Upper lobe of right lung (tissue), 1 donor: Measurements from ENCODE around the gene CYP4F12. TPM values are rescaled to one million over a fixed set of nuclear protein-coding genes. Genes with fewer than 3 reads are reported as not detected.
A peak's percentile ranks its signal among the peaks of the same experiment; 100 is the strongest.

Source experiments
- ATAC-seq: fragments of 200-7000 bp; cut with Tn5 transposase; one replicate; pipeline ENCODE4 v1.9.1; 2020; ENCODE audit warnings: mild to moderate bottlenecking, moderate library complexity
- DNase-seq: peaks from one replicate; pipeline ENCODE4 v3.0.0-alpha.2; 2020
- H3K27ac ChIP-seq: fragments of 200-600 bp; one replicate; pipeline ENCODE4 v1.8.0; 2022
- H3K27me3 ChIP-seq: fragments of 200-600 bp; one replicate; pipeline ENCODE4 v1.8.0; 2022; ENCODE audit warnings: mild to moderate bottlenecking
- H3K36me3 ChIP-seq: fragments of 200-600 bp; one replicate; pipeline ENCODE4 v1.8.0; 2022
- H3K4me1 ChIP-seq: fragments of 200-600 bp; one replicate; pipeline ENCODE4 v1.8.0; 2022
- H3K4me3 ChIP-seq: fragments of 200-600 bp; one replicate; pipeline ENCODE4 v1.8.0; 2022; ENCODE audit warnings: mild to moderate bottlenecking
- H3K9me3 ChIP-seq: fragments of 200-600 bp; one replicate; pipeline ENCODE4 v1.8.0; 2022
- CTCF ChIP-seq: fragments of 200-600 bp; IDR thresholded peaks from one replicate; pipeline ENCODE4 v1.8.0; 2022; ENCODE audit warnings: antibody characterized with exemption
- intact Hi-C: fragments of 100-400 bp; cut with DNase I; formaldehyde crosslinking; loops from one replicate; pipeline ENCODE4 v1.11.0; 2022
- long read RNA-seq: library from polyadenylated mRNA; unstranded; transcript quantifications from one replicate; pipeline ENCODE4 v2.0.0, GENCODE V29; 2021
- total RNA-seq: library from RNA; stranded (reverse); fragmentation: NEBNext Ultra II Directional; extraction: Animal tissue kit (Norgen Biotek cat#: 25700); gene quantifications from one replicate; pipeline ENCODE4 v1.2.1, GENCODE V29; 2021
- donor health status: DM: no; HTN: yes; CAD: no; lungs with severe emphysema.

CYP4F12 gene
- total RNA-seq: 3.7 TPM
- long read RNA-seq: 0 reads

DNA sequence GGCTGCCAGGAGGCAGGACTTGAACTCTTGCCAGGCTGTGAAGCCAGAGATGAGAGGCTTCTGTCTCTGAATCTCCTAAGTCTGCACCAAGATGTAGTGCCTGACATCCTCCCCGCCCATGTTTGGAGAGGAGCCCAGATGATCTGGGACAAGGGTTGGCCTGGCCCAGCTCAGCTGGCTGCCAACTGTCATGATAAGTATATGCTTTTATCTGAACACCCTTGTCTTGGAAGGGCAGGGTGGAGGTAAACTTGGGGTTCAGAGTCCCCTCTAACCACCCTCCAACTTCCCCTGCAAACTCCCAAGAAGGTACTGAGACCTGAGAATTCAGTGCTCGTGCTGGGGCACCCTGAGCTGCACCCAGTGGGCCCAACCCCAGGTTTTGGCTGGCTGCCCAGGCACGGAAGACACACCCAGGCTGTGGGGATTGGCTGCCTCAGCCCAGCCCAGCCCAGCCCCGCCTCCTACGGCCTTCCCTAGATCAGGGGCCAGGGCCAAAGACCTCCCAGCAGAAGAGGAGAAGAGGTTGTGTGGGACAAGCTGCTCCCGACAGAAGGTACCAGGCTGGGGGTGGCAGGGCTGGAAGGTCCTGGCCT is at the start of gene CYP4F12:
CYP4F12 (plus strand) TSS at position 508 of the 596 bp plus-strand sequence. CDS start 443 bp downstream, outside the sequence.
- peak; percentile 82 for ATAC-seq
- DNase-seq: peak; percentile 82

DNA sequence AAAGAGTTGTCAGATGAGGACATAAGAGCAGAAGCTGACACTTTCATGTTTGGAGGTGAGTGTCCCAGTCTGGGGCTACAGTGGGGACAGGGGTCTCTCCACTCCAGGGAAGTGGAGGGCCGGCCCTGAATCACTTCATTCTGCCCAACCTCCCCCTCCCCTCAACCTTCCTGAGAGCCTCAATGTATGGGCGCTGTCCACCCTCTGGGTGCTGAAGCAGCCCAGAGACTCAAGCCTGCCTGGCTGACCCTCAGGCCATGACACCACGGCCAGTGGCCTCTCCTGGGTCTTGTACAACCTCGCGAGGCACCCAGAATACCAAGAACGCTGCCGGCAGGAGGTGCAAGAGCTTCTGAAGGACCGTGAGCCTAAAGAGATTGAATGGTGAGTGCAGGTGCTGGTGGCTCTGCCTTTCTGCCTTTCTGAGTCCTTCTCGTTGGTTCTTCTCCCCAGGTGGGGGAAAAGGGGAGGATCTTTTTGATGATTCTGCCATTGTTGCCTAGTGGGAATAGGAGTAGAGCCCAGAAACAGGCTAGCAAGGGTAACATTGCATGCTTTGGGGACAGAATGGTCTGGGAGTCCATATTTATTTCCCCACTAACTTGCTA is 49.1 kb upstream of the CYP4F12 start:
- H3K4me3 ChIP-seq: no peak overlapping the region
- intact Hi-C loops: loop anchor here (10.0 kb wide), 1 partner anchor 561 kb away; the partner anchor contains the start of gene FAM32A
- H3K27me3 ChIP-seq: peaks cover 6% of the 10 kb centered on the region
- DNase-seq (no peak), ATAC-seq (no peak)
- H3K27ac ChIP-seq: no peak overlapping the region
- TF ChIP-seq CTCF: no peak
- no peaks in the 10 kb centered on the region for H3K36me3 ChIP-seq
- H3K9me3 ChIP-seq: no peaks in the 10 kb centered on the region
- no peaks in the 10 kb centered on the region for H3K4me1 ChIP-seq

More for the DNA sequence above, at the start of gene CYP4F12:
- Histone ChIP-seq H3K9me3 (no peaks in the 10 kb centered on the region), H3K4me3 (no peak within 1 kb of the TSS), H3K4me1 (peaks cover 3% of the 10 kb centered on the region), H3K27me3 (no peaks in the 10 kb centered on the region), H3K36me3 (no peaks in the 10 kb centered on the region), H3K27ac (no peak within 1 kb of the TSS)
- TF ChIP-seq CTCF: no peak
- intact Hi-C loops: no loop called here

GRCh38 chr19:15628236-15629002 is 44.5 kb upstream of the CYP4F12 start:
- H3K4me1 ChIP-seq: no peaks in the 10 kb centered on the region
- H3K4me3 ChIP-seq: no peak overlapping the region
- H3K27me3 ChIP-seq: no peaks in the 10 kb centered on the region
- no peaks in the 10 kb centered on the region for H3K36me3 ChIP-seq
- DNase-seq (no peak), ATAC-seq (no peak)
- intact Hi-C loops: loop anchor here (10.0 kb wide), 1 partner anchor 556 kb away; the partner anchor contains the start of gene FAM32A
- H3K27ac ChIP-seq: no peak overlapping the region
- H3K9me3 ChIP-seq: no peaks in the 10 kb centered on the region
- TF ChIP-seq CTCF: no peak

DNA sequence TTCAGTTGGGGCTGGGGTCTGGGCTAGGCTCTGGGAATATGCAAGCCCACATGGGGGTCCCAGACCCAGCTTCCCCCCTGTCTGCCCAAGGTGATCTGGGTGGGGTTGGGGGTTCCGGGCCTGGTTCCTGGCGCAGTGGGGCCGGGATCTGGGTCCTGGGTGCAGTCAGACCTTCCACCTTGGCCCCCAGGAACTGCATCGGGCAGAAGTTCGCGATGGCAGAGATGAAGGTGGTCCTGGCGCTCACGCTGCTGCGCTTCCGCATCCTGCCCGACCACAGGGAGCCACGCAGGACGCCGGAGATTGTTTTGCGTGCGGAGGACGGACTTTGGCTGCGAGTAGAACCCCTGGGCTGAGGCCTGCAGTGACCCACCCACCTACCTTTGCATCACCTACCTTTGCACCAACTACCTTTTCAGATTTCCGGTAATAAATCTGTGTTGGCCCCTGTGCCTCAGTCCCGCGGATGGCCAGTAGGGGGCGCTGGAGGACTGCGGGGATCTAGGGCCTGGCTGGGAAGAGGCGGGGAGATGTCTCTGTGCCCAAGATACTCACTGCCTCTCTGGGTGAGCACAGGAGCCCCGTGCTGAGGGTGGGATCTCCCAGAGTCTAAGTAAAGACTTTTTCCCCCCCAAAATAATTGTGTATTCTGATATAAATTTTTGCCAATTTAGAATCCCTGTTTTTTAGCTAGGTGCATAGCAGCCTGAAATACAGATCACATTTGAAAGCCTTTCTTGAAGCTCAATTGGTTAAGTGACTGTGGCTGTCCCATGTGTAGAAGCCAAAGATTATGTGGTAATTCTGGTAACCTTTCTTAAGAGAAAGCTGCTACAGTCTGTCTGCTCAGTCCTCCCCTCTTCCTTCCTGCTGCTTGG is 43.6 kb upstream of the CYP4F12 start:
- Histone ChIP-seq H3K36me3 (no peaks in the 10 kb centered on the region), H3K27me3 (no peaks in the 10 kb centered on the region), H3K4me1 (no peaks in the 10 kb centered on the region), H3K9me3 (no peaks in the 10 kb centered on the region), H3K27ac (no peak overlapping the region), H3K4me3 (no peak overlapping the region)
- ATAC-seq (peak; percentile 98), DNase-seq (peak; percentile 91)
- TF ChIP-seq CTCF: peak; percentile 95
- intact Hi-C loops: loop anchor here (10.0 kb wide), 1 partner anchor 556 kb away; the partner anchor contains the start of gene FAM32A

DNA sequence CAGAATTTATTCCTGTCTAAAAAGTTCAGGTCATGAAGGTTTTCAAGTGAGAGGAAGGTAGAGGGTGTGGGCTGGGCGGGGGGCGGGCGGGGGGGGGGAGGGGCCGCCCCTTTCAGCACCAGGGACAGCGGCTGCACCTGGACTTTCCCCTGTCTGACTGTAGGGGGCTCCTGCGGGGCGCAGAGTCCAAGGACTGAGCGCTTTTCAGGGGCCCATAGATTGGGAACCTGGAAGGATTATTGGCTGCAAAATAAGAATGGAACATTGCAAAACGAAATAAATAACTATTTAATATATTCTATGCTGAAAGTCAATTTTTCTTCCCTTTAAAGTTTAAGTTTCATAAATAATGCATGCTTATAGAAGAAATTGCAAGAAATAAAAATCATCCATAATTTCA is 41.1 kb upstream of the CYP4F12 start:
- no peaks in the 10 kb centered on the region for H3K4me1 ChIP-seq
- DNase-seq (no peak), ATAC-seq (peak; percentile 29)
- intact Hi-C loops: loop anchor here (10.0 kb wide), 1 partner anchor 233 kb away; no protein-coding TSS in a partner anchor
- peak; percentile 42 for TF ChIP-seq CTCF
- no peaks in the 10 kb centered on the region for H3K9me3 ChIP-seq
- no peak overlapping the region for H3K27ac ChIP-seq
- H3K27me3 ChIP-seq: peaks cover 5% of the 10 kb centered on the region
- H3K4me3 ChIP-seq: no peak overlapping the region
- H3K36me3 ChIP-seq: no peaks in the 10 kb centered on the region
